ENCODE results near the gene KRT81. TPM values are rescaled to one million over a fixed set of nuclear protein-coding genes. Genes with fewer than 3 reads are reported as not detected.
A peak's percentile ranks its signal among the peaks of the same experiment; 100 is the strongest.
"Not testable (repeated sequence)": the region's sequence is repeated elsewhere in the genome, so short reads cannot be mapped to it uniquely, and the experiment has no call there.

The KRT81 gene
- total RNA-seq, 1 donor from 2014 or later, result 0.55 TPM

DNA sequence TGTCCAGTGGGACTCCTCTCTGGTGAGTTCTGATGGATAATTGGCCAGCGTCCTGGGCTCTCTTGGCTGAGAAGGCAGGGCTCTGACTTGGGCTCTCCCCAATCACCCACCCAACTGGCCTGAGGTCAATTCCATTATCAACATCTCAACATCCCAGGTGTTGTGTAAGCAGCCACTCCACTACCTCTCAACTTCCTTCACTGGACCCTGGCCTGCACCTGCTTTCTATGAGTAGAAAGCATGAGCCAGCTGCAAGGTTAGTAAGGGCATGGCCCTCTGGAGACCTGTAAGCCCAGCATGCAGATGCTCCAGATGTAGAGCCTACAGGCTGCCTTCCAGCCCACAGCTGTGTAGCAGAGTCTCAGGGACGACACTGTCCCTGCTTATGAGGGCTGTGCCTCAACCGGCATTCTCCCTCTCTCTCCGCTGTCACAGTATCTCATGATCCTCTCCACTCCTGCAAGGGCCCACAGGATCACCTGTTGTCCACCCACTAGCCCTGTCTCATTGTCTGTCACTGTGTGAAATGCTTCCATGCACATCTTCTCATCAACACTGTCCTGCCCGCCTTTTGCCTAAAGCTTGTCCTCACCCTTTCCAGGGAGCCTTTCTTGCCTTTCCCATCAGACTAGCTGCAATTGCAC lies 5.4 kb upstream of the KRT81 start:
- no peak for DNase-seq (ENCODE audit: low spot score)

- DNase-seq (ENCODE audit: low spot score), result no peak
These were observed 4.3 kb upstream of the KRT81 start for GRCh38 chr12:52295663-52296062.

DNA sequence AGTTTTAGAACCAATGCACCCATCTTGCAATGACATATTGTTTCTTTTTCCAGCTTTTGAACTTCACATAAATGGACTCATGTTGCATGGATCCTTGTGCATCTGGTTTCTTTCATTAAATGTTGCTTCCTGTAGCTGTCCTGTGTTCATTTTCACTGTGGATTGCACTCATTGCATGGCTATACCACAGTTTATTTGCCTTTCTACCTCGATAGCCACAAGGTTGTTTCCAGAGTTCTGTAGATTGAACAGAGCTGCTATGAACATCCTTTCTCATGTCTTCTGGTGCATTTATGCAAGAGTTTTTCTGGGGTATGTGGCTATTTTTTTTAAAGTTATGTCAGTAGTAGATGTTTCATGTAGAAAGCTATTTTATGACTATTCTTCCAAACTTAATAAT lies 3.5 kb upstream of the KRT81 start:
- no peak for DNase-seq (ENCODE audit: low spot score)

- DNase-seq (ENCODE audit: low spot score), result no peak
These were observed 2.6 kb upstream of the KRT81 start for GRCh38 chr12:52293926-52294325.

GRCh38 chr12:52290483-52291134 lies 725 bp downstream of the KRT81 start:
- not testable (repeated sequence) for DNase-seq (ENCODE audit: low spot score)

DNA sequence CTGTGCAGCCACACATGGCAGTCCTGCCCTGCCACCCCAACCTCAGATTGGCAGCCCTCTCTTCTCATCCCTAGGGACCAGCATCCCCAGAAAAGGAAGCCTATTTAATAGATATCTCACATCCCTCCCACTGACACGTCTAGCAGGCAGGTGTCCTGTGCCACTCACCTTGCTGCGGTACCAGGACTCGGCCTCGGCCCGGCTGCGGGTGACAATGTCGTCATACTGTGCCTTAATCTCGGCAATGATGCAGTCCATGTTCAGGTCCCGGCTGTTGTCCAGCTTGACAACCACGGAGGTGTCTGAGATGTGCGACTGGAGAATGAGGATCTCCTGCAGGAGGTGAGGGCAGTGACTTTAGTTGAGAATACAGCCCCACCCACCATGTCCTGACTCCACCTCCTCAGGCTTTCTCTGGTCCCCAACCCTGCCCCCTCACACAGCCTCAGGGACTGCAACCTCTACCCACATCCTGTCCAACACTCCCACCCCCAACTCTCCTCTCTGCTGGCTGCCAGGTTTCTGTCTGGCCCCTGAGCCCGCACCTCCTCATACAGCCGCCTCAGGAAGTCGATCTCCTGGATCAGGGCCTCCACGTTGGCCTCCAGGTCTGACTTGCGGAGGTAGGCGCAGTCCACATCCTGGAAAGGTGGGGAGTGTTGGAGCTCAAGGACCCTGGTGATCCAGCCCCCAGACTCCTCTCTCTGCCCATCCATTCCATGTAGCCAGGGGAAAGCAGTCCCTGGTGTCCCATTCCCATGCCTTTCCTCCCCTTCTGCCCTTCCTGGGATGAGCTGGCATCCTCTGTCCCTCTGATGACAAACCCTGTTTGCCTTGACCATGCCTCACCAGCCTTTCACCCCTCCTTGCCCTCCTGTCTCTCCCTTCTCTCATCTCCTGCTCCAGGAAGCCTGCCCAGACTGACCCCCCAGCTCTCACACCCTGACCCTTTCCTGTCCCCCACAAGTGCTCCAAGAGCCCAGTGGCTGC lies 3.2 kb downstream of the KRT81 start:
- not testable (repeated sequence) for DNase-seq (ENCODE audit: low spot score)

GRCh38 chr12:52286857-52287785 lies 4.2 kb downstream of the KRT81 start:
- not testable (repeated sequence) for DNase-seq (ENCODE audit: low spot score)

GRCh38 chr12:52285851-52286530 lies 5.3 kb downstream of the KRT81 start:
- no peak for DNase-seq (ENCODE audit: low spot score)

- DNase-seq (ENCODE audit: low spot score), result no peak
These were observed 6.1 kb downstream of the KRT81 start for GRCh38 chr12:52285172-52285745.

GRCh38 chr12:52284562-52285171 lies 6.7 kb downstream of the KRT81 start:
- no peak for DNase-seq (ENCODE audit: low spot score)

DNA sequence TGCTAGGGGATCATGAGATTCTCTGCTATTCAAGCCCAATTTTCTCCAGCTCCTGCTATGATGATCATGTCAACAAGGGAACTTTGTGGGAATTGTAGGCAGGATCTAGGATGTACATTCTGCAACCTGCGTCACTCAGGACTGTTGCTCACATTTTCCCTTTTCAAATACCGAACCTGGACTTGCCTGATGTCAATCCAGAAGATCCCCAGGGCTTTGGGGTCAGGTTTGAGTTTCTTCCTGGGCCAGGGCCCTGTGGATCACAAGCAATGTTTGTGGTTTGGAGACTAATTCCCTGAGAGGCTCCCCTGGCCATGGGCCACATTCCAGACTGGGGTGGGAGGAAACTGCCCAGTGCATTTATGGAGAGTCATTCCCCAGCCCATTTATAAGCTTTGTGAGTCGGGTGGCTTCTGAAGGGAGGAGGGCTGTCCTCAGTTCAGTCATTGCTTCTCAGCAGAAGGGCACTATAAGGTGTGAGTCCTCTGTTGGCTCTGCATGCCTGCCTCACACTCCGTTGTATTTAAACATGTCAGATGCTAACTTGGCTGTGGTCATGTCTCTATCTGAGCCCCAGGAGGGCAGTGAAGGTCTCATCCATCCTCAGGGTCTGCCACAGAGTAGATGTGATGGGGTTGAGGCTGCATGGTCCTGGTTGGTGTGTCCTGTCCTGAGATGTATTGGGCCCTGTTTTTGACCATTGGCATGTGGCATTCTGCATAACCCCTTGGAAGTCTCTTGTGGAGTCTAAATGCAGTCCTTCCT lies 10.4 kb downstream of the KRT81 start:
- peak; percentile 63 for DNase-seq (ENCODE audit: low spot score)

DNA sequence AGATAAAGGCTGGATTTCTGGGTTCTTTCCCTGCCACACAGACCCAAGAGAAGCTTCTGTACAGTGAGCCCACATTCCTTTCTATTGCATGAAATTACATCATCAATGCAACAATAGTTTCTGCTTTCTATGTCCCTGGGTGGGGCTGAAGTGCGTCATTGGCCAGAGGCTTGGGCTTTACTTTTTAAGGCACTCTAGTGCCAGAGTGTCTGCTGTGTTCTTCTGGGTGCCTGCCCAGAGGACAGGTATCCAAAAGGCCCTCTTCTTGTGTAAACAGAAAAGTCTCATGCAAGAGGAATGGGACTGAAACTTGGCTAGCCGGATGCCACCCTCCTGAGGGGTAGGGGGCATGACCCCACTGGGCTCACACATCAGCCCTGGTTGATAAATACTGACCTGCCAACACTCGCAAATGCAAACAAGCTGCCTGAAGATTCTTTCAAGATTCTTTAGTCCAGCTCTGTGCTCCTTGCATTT lies 11.0 kb downstream of the KRT81 start:
- DNase-seq (ENCODE audit: low spot score), result peak; percentile 90

DNA sequence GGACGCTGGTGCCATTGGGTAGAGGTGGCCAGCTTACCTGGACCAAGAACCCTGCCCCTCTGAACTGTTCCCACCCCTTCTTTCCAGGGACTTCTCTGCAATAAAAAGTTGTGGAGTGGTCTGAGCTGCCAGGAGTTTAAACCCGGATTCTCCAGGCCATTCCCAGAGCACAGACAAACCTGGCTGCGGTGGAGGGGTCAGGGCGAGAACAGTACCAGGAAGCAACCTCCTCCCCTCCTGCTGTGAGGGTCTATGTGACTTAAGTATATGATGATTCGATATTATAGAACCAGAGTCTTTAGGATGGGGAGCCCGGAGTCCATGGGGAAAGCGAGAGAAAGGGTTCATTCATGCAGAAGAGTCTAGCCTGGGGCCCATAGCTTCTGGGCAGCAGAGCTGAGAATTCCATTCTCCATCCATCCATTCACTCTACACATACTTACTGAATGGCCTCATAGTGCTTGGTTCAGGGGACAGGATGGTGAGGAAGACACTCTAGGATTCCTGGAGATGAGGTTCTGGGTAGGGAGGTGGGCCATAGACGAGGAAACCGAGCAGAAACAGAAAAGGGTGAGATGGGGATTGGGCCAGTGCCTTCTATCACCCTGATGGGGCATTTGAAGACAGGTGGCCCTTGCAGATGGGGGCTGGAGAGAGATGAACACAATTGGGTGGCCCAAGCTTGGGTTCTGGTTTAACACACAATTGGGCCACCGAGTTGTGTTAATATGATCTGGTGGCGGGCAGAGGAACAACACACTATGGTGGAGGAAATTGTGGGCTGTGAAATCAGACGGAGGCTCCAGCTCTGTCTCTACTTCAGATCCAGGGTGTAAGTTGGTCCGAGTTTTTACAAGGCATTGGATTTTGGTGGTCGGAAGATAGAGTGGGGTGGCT lies 11.7 kb downstream of the KRT81 start:
- no peak for DNase-seq (ENCODE audit: low spot score)

GRCh38 chr12:52278575-52279421 lies 12.5 kb downstream of the KRT81 start:
- DNase-seq (ENCODE audit: low spot score), result peak; percentile 84

DNA sequence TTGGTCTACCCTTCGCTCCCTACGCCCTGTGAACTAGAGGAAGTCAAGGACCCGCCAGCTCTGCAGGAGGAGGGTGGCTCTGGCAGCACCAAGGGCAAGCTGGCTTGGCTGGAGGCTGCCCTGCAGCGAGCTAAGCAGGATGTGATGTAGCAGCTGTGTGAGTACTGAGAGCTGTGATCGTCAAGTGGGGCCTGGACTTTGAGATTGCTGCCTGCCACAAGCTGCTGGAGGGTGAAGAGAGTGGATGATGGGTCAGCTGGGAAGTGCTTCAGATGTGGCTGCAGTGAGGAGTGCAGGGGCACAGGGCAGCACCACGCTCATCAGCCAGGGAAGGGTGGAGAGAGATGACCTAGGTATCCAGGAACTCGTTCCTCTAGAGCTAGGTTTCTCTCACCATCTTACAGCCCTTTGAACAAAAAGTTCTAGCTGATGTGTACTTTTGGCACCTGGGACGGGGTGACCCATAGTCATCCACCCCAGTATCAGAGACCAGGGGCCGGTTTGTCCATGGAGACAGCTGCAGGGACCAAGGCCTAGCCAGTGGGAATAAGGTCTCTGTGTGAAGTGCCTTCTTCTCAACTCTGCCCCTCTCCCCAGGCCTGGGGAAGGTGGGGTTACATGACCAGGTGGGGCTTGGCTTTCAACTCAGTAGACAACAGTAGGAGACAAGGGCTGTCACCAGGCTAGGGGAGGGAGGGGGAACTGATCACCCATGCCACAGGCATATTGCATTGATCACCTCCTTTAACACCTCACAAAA lies 13.7 kb downstream of the KRT81 start:
- peak; percentile 36 for DNase-seq (ENCODE audit: low spot score)

DNA sequence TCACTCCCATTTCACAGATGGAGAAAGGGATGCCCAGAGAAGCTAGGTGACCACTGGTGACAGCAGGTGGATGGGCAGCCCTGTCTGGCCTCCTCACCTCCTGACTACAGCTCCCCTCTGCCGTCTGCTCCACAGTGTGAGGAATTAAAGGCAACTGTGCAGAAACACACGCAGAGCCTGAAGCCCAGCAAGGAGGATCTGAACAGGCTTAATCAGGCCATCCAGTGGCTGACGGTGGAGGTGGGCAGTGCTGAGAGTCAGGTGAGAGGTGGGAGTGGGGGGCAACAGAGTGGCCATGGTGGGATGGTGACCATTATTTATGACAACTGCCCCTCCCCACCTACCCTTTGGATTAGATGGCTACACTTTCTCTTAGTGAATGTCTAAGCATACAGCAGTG lies 15.6 kb downstream of the KRT81 start:
- no peak for DNase-seq (ENCODE audit: low spot score)

Data from mucosa of gallbladder (tissue), 1 donor.